HG03039 (cell line): Measurements from ENCODE around the gene HAUS1.

Source experiments
- ATAC-seq: cut with Tn5 transposase; IDR thresholded peaks from one replicate; pipeline ENCODE4 v1.9.1; 2021; ENCODE audit warnings: mild to moderate bottlenecking, moderate library complexity; ENCODE audit not compliant: unreplicated experiment

HAUS1 gene

GRCh38 chr18:46104128-46104911, at the start of gene HAUS1:
Gene HAUS1 (plus strand): TSS chr18:46104385. CDS start chr18:46104412, 27 bp downstream.
- peak; percentile 93 for ATAC-seq

GRCh38 chr18:46054956-46055837, 49.0 kb upstream of the HAUS1 start:
- ATAC-seq: no peak

- ATAC-seq: no peak
Measured at GRCh38 chr18:46055838-46056230, 48.4 kb upstream of the HAUS1 start.

- ATAC-seq: no peak
Measured at GRCh38 chr18:46060359-46060841, 43.8 kb upstream of the HAUS1 start.

- ATAC-seq: no peak
Measured at GRCh38 chr18:46061387-46061786, 42.8 kb upstream of the HAUS1 start.

GRCh38 chr18:46061796-46062195, 42.4 kb upstream of the HAUS1 start:
- ATAC-seq: no peak

- no peak for ATAC-seq
Measured at GRCh38 chr18:46062781-46063180, 41.4 kb upstream of the HAUS1 start.

GRCh38 chr18:46067438-46068007, 36.7 kb upstream of the HAUS1 start:
- no peak for ATAC-seq

GRCh38 chr18:46068763-46069162, 35.4 kb upstream of the HAUS1 start:
- ATAC-seq: no peak

- no peak for ATAC-seq
Measured at GRCh38 chr18:46069524-46069923, 34.7 kb upstream of the HAUS1 start.

- no peak for ATAC-seq
Measured at GRCh38 chr18:46070232-46070631, 34.0 kb upstream of the HAUS1 start.

- ATAC-seq: no peak
Measured at GRCh38 chr18:46070815-46071652, 33.2 kb upstream of the HAUS1 start.

GRCh38 chr18:46071653-46072375, 32.4 kb upstream of the HAUS1 start, which contains the start of gene PSTPIP2:
Gene PSTPIP2 (minus strand): TSS chr18:46072260. CDS start chr18:46072188, 72 bp downstream.
- ATAC-seq: peak; percentile 50

- no peak for ATAC-seq
Measured at GRCh38 chr18:46072376-46072867, 31.8 kb upstream of the HAUS1 start.

GRCh38 chr18:46072959-46073358, 31.2 kb upstream of the HAUS1 start:
- no peak for ATAC-seq

- no peak for ATAC-seq
Measured at GRCh38 chr18:46073474-46074331, 30.5 kb upstream of the HAUS1 start.

- ATAC-seq: no peak
Measured at GRCh38 chr18:46079336-46079735, 24.8 kb upstream of the HAUS1 start.

- ATAC-seq: no peak
Measured at GRCh38 chr18:46080156-46080555, 24.0 kb upstream of the HAUS1 start.

- no peak for ATAC-seq
Measured at GRCh38 chr18:46084431-46084830, 19.8 kb upstream of the HAUS1 start.
